NCI-H2227 (cell line): Measurements from ENCODE around the gene RMC1.

ENCODE experiments used
- DNase-seq: peaks from one replicate; lab custom pipeline; 2025; ENCODE audit not compliant: unreplicated experiment; lab: John Stamatoyannopoulos, UW

The RMC1 gene

GRCh38 chr18:23529604-23530003 is 26.3 kb downstream of the RMC1 start:
- DNase-seq, result no peak

DNA sequence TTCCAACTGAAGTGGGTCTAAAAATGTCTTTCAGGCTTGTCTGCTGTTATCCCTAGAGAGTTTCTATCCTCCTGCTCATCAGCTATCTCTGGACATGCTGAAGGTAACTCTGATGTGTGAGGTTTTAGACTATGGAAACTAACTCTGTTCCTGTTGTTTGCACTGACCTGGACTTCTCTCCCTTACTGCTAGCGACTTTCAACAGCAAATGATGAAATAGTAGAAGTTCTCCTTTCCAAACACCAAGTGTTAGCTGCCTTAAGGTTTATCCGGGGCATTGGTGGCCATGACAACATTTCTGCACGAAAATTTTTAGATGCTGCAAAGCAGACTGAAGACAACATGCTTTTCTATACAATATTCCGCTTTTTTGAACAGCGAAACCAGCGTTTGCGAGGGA is 26.9 kb downstream of the RMC1 start:
- no peak for DNase-seq

GRCh38 chr18:23531912-23532311 is 28.6 kb downstream of the RMC1 start:
- DNase-seq, result no peak

GRCh38 chr18:23532848-23533247 is 29.5 kb downstream of the RMC1 start:
- peak; percentile 23 for DNase-seq

- DNase-seq, result no peak
Observed at GRCh38 chr18:23534276-23534675, 31.0 kb downstream of the RMC1 start.

GRCh38 chr18:23536204-23536603 is 32.9 kb downstream of the RMC1 start:
- DNase-seq, result no peak

- no peak for DNase-seq
Observed at GRCh38 chr18:23537274-23537673, 34.0 kb downstream of the RMC1 start.

DNA sequence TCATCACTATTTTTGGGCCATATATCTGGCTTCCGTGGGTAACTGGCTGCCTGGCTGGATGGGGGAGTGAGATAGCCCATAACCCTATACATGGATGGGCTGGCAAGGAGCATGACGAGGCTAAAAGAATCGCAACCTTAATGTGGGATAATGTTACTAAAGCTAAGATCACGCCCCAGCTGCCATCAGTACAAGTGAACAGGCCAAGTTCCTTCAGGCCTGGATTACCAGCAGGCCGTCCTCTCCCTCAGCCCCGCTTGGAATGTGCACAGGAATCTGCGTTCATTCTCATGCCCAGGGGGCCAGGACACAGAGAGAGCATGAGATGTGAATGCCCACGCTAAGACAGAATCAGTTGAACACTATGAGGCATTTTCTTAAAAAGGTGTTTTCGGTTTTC is 34.7 kb downstream of the RMC1 start:
- no peak for DNase-seq

GRCh38 chr18:23538870-23539269 is 35.6 kb downstream of the RMC1 start:
- DNase-seq, result no peak

DNA sequence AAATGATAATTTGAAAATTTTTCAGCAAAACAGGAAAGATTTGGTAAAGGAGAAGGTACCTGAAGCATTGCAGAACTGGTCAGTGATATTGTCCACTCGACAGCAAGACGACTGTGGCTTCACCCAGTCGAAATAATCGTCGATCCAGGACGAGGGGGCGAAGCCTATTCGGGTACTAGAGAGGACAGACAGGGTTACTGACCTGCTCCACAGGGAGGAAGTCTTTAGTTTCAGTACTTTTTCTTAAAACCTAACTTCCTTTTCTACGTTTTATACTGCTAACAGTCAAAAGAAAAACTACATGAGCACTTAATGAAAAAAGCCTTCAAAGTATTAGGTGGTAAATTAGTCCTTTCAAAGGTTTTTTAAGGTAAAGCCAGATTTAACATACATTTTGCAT is 36.0 kb downstream of the RMC1 start:
- DNase-seq, result no peak

DNA sequence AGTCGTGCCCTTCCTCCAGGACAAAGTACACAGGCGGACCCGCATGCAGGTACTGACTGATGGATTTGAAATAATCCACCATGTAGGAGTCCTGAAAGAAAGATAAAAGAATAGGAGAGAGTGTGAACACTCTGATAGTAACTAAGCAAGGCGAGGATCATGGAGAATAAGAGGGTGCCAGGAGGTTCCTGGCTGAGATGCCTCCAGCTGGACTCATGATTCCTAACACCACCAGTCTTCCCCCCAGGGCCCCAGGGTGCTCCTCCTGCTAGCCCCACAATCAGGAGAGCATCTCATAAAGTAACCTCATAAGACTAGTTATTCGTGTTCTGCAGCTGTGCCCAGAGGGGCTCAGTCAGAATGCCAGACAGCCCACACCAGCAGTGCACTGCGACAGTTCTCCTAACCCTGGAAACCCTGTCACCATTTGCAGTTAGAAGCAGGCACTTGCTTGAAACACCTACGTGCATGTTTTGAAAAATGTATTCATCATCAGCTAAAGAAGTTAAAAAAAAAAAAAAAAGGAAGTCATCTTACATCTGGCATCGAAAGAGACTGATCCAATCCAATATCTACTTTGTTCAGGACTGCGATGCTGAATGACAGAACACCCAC is 36.7 kb downstream of the RMC1 start:
- no peak for DNase-seq

- no peak for DNase-seq
Observed at GRCh38 chr18:23540867-23541266, 37.6 kb downstream of the RMC1 start.

- DNase-seq, result no peak
Observed at GRCh38 chr18:23541349-23542093, 38.2 kb downstream of the RMC1 start.

GRCh38 chr18:23542461-23542860 is 39.1 kb downstream of the RMC1 start:
- DNase-seq, result no peak

- DNase-seq, result no peak
Observed at GRCh38 chr18:23545247-23545789, 42.0 kb downstream of the RMC1 start.

DNA sequence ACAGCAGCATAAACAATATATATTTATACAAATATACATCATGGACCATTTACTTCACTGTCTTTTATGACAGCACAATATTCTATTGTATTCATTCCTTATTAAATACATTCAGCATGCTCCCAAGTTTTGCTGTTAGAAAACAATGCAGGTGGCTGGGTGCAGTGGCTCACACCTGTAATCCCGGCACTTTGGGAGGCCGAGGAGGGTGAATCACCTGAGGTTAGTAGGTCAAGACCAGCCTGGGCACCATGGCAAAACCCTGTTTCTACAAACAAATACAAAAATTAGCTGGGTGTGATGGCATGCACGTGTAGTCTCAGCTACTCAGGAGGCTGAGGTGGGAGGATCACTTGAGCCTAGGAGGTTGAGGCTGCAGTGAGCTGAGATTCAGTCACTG is 44.0 kb downstream of the RMC1 start:
- no peak for DNase-seq

GRCh38 chr18:23547846-23548245 is 44.5 kb downstream of the RMC1 start:
- peak; percentile 82 for DNase-seq

GRCh38 chr18:23548275-23548674 is 45.0 kb downstream of the RMC1 start:
- no peak for DNase-seq

DNA sequence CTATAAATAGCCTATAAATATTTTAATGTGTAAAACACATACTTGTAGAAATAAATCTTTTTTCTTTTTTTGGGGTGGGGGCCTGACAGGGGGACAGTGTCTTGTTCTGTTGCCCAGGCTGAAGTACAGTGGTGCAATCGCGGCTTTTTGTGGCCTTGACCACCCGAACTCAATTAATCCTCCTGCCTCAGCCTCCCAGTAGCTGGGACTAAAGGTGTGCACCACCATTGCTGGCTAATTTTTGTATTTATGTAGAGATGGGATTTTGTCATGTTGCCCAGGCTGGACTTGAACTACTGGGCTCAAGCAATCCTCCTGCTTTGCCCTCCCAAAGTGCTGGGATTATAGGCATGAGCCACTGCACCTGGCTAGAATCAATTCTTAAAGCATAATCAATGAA is 45.4 kb downstream of the RMC1 start:
- DNase-seq, result no peak

DNA sequence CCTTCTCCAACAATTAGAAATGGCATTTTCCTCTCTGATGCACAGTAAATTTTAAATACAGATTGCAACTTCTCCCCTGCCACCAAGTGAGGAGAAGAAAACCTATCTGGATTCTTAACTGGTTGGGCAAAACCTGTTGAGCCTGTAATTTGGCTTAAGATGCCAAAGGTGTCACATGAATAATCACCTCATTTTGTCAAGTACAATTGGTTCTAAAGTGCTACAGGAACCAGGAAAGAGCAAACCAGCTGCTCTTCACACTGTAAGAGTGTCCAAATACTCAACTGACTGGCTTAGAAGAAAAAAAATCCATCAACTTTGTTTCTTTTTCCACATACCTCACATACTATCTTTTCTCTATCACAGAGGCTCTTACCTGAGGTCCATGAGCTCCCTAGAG is 47.6 kb downstream of the RMC1 start:
- no peak for DNase-seq

DNA sequence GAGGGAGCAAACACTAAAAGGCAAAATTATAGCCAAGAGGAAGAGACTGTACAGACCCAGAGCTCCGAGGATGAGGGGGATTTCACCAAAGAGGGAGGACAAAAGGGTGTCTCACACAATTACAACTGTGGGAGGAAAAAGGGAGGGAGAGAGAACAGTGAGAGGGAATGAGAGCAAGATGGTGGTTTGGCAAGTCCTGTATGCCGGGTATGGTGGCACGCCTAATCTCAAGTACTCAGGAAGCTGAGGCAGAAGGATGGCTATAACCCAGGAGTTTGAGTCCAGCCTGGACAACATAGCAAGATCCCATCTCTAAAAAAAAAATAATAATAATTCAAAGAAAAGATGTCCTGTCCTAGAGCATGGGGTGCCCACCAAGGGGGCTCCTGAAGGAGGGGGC is 48.7 kb downstream of the RMC1 start:
- DNase-seq, result no peak

DNA sequence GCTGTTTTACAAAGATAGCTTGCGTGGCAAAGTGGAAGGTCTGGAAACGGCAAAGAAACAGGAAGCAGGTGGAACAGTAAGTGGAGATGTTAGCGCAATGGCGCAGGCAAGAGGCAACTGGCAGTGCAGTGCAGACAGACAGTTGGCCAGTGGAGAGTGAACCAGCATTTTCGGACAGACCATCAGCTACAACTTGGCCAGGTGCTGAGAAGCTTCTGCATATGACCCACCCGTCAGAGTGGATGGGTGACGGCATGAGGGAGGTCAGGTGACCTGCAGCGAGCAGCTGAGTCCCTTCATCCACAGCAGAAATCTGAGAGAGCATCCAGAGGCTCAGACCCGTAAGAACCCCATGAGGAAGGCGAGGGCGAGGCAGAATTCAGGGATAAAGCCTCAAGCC is 49.2 kb downstream of the RMC1 start:
- no peak for DNase-seq

GRCh38 chr18:23553887-23554286 is 50.6 kb downstream of the RMC1 start:
- DNase-seq, result no peak
